HG03378 (cell line): ENCODE results near the gene NR2F6.

Experiments
- ATAC-seq: cut with Tn5 transposase; IDR thresholded peaks from one replicate; pipeline ENCODE4 v1.9.1; 2021; ENCODE audit warnings: mild to moderate bottlenecking, moderate library complexity; ENCODE audit not compliant: unreplicated experiment

The NR2F6 gene

GRCh38 chr19:17240826-17241399 is 4.8 kb downstream of the NR2F6 start:
- no peak for ATAC-seq

GRCh38 chr19:17240062-17240752 is 5.5 kb downstream of the NR2F6 start:
- no peak for ATAC-seq

GRCh38 chr19:17237747-17238706 is 7.7 kb downstream of the NR2F6 start:
- ATAC-seq, result no peak

- no peak for ATAC-seq
These were observed 8.7 kb downstream of the NR2F6 start for GRCh38 chr19:17236811-17237543.

- no peak for ATAC-seq
These were observed 9.5 kb downstream of the NR2F6 start for GRCh38 chr19:17235971-17236777.

GRCh38 chr19:17235300-17235970 is 10.3 kb downstream of the NR2F6 start:
- ATAC-seq, result peak; percentile 43

GRCh38 chr19:17234911-17235299 is 10.8 kb downstream of the NR2F6 start:
- peak; percentile 57 for ATAC-seq

GRCh38 chr19:17232258-17232657 is 13.5 kb downstream of the NR2F6 start:
- ATAC-seq, result no peak

GRCh38 chr19:17229890-17230289 is 15.8 kb downstream of the NR2F6 start:
- ATAC-seq, result no peak

GRCh38 chr19:17227798-17228367 is 17.8 kb downstream of the NR2F6 start:
- no peak for ATAC-seq

GRCh38 chr19:17226002-17226933 is 19.5 kb downstream of the NR2F6 start, which contains the start of gene OCEL1:
TSS of gene OCEL1 (plus strand) at chr19:17226226. CDS start at chr19:17226248, 22 bp downstream.
- peak; percentile 81 for ATAC-seq

- no peak for ATAC-seq
These were observed 20.7 kb downstream of the NR2F6 start for GRCh38 chr19:17225053-17225452.

- ATAC-seq, result no peak
These were observed 25.4 kb downstream of the NR2F6 start for GRCh38 chr19:17220207-17220758.

GRCh38 chr19:17219286-17219685 is 26.4 kb downstream of the NR2F6 start:
- ATAC-seq, result no peak

- no peak for ATAC-seq
These were observed 29.6 kb downstream of the NR2F6 start for GRCh38 chr19:17216058-17216670.

GRCh38 chr19:17215127-17215971 is 30.4 kb downstream of the NR2F6 start, which contains the start of gene USE1:
TSS of gene USE1 (plus strand) at chr19:17215357. CDS start at chr19:17215406, 49 bp downstream.
- peak; percentile 45 for ATAC-seq
